Measurements from ENCODE around the gene CD74. TPM values are rescaled to one million over a fixed set of nuclear protein-coding genes. Genes with fewer than 3 reads are reported as not detected.

Gene CD74
- total and polyA plus RNA-seq, 9 donors = 50.2 to 104 (median 74.7) TPM

Other genes with a start within 250 kb of the CD74 start
- gene CDX1, start 246.1 kb downstream of the CD74 start, total RNA-seq = 0.27 TPM
- gene CDX1, start 246.1 kb downstream of the CD74 start, polyA plus RNA-seq (ENCODE audit: insufficient read depth in 1 of 8, insufficient read length in 8 of 8, low replicate concordance in 1 of 8) = 1 to 10 TPM in 2 of 8 donors, under 1 TPM in 6; 0.12 to 6.0 (median 0.33) TPM
- gene SLC6A7, start 222.8 kb downstream of the CD74 start, total RNA-seq = 0.35 TPM
- gene SLC6A7, start 222.8 kb downstream of the CD74 start, polyA plus RNA-seq (ENCODE audit: insufficient read depth in 1 of 8, insufficient read length in 8 of 8, low replicate concordance in 1 of 8) = 1 to 10 TPM in 2 of 8 donors, under 1 TPM in 6; 0.31 to 1.3 (median 0.76) TPM
- 48.8 TPM for gene CAMK2A, start 123.1 kb downstream of the CD74 start, total RNA-seq
- 10 to 100 TPM; 38.5 to 79.9 (median 62.0) TPM for gene CAMK2A, start 123.1 kb downstream of the CD74 start, polyA plus RNA-seq (ENCODE audit: insufficient read depth in 1 of 8, insufficient read length in 8 of 8, low replicate concordance in 1 of 8)
- 6.8 TPM for gene ARSI, start 110.0 kb downstream of the CD74 start, total RNA-seq
- gene ARSI, start 110.0 kb downstream of the CD74 start, polyA plus RNA-seq (ENCODE audit: insufficient read depth in 1 of 8, insufficient read length in 8 of 8, low replicate concordance in 1 of 8) = 10 to 100 TPM in 3 of 8 donors, 1 to 10 TPM in 5; 6.3 to 11.7 (median 9.5) TPM
- 12.6 TPM for gene TCOF1, start 55.2 kb downstream of the CD74 start, total RNA-seq
- 10 to 100 TPM; 21.7 to 26.1 (median 23.5) TPM for gene TCOF1, start 55.2 kb downstream of the CD74 start, polyA plus RNA-seq (ENCODE audit: insufficient read depth in 1 of 8, insufficient read length in 8 of 8, low replicate concordance in 1 of 8)
- gene RPS14, start 36.8 kb upstream of the CD74 start, total RNA-seq = 5,452 TPM
- 1,000 to 10,000 TPM; 2,422 to 3,180 (median 2,849) TPM for gene RPS14, start 36.8 kb upstream of the CD74 start, polyA plus RNA-seq (ENCODE audit: insufficient read depth in 1 of 8, insufficient read length in 8 of 8, low replicate concordance in 1 of 8)
- 24.4 TPM for gene NDST1, start 95.2 kb upstream of the CD74 start, total RNA-seq
- gene NDST1, start 95.2 kb upstream of the CD74 start, polyA plus RNA-seq (ENCODE audit: insufficient read depth in 1 of 8, insufficient read length in 8 of 8, low replicate concordance in 1 of 8) = 10 to 100 TPM; 37.6 to 71.2 (median 53.6) TPM
- 7.7 TPM for gene SYNPO, start 227.8 kb upstream of the CD74 start, total RNA-seq
- 10 to 100 TPM; 23.9 to 32.1 (median 28.7) TPM for gene SYNPO, start 227.8 kb upstream of the CD74 start, polyA plus RNA-seq (ENCODE audit: insufficient read depth in 1 of 8, insufficient read length in 8 of 8, low replicate concordance in 1 of 8)
- gene MYOZ3, start 248.3 kb upstream of the CD74 start, total RNA-seq = 7.7 TPM
- 10 to 100 TPM in 4 of 8 donors, 1 to 10 TPM in 4; 7.2 to 15.7 (median 9.8) TPM for gene MYOZ3, start 248.3 kb upstream of the CD74 start, polyA plus RNA-seq (ENCODE audit: insufficient read depth in 1 of 8, insufficient read length in 8 of 8, low replicate concordance in 1 of 8)